ENCODE measurements around the gene MED9. TPM values are rescaled to one million over a fixed set of nuclear protein-coding genes. Genes with fewer than 3 reads are reported as not detected.
A peak's percentile ranks its signal among the peaks of the same experiment; 100 is the strongest.
"Not testable (repeated sequence)": the region's sequence is repeated elsewhere in the genome, so short reads cannot be mapped to it uniquely, and the experiment has no call there.

MED9 gene, protein sequence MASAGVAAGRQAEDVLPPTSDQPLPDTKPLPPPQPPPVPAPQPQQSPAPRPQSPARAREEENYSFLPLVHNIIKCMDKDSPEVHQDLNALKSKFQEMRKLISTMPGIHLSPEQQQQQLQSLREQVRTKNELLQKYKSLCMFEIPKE
- total RNA-seq (2014; rRNA removed; shearing (Covaris generic); ENCODE audit: low replicate concordance) = 7.0 and 13.3 TPM in 2 replicates

DNA sequence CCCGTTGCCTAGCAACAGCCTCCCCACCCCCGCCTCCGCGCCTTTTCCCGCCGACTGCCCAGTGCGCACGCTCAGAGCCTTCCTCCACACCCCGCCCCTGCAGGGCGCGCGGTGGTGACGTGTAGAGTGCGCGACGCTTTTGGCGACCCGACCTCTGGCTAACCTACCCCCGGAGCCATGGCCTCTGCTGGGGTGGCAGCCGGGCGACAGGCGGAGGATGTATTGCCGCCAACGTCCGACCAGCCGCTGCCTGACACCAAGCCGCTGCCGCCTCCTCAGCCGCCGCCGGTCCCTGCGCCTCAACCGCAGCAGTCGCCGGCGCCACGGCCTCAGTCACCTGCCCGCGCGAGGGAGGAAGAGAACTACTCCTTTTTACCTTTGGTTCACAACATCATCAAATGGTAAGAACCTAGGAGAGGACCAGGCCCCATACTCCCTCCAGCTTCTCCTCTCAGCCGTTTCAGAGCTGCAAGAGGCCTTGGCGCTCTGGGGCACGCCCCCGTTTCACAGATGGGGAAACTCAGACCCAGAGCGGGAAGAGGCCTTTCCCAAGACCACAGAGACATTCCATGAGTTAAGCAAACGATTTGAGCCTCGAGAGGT is at the start of gene MED9:
MED9 (plus strand) TSS at position 136 of the 603 bp plus-strand sequence; CDS start at position 178, 42 bp downstream.
- no peaks in the 10 kb centered on the region for H3K9me3 ChIP-seq
- no peaks in the 10 kb centered on the region for H3K27me3 ChIP-seq
- H3K36me3 ChIP-seq = no peaks in the 10 kb centered on the region; the same call in 1 of the 2 replicates
- peak within 1 kb of the TSS; percentile 92 for H3K4me3 ChIP-seq
- peak; percentile 84 for DNase-seq

DNA sequence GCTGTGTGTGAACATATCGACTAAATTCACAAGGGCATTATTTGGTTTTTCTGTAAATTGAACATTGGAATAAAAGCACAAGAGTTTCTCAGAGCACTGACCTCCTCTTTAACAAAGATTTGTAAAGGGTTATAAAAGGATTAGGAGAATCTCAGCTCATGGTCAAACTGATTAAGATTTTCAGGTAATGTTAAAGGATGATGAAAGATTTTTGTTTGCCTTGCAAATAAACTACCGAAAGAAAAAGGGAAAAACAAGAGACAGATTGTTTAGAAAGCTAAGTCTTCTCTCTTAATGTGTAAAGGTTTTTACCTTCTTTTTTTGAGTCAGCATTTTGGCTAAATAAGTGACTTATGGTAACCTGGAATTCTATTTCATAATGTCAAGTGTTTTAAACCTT is 47.6 kb upstream of the MED9 start:
- no peaks in the 10 kb centered on the region for H3K9me3 ChIP-seq
- DNase-seq = no peak
- no peaks in the 10 kb centered on the region for H3K27me3 ChIP-seq
- no peaks in the 10 kb centered on the region for H3K36me3 ChIP-seq
- no peak overlapping the region for H3K4me3 ChIP-seq

DNA sequence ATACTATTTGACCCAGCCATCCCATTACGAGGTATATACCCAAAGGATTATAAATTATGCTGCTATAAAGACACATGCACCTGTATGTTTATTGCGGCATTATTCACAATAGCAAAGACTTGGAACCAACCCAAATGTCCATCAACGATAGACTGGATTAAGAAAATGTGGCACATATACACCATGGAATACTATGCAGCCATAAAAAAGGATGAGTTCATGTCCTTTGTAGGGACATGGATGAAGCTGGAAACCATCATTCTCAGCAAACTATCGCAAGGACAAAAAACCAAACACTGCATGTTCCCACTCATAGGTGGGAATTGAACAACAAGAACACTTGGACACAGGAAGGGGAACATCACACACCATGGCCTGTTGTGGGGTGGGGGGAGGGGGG is 45.9 kb upstream of the MED9 start:
- H3K4me3 ChIP-seq, H3K9me3 ChIP-seq, DNase-seq, H3K27me3 ChIP-seq, H3K36me3 ChIP-seq: not testable (repeated sequence)

DNA sequence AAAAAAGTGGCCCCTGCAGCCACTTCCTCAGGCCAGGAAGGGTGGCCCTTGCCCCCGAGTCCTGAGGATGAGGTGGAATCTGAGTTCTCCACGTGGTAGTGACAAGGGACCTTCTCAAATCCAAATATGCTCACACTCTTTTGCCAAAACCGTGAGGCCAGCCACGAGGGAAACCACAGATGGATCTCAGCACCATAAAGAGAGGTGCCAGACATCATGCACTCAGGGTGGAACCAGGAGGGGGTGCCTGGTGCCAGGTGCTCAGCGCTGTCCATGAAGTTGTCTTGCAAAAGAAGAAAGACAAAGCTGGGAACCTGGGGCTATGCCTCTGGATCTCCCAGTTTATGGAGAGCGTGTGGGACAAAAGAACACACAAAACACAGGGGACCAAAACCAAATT is 45.2 kb upstream of the MED9 start:
- Histone ChIP-seq H3K4me3 (no peak overlapping the region), H3K27me3 (no peaks in the 10 kb centered on the region), H3K36me3 (no peaks in the 10 kb centered on the region), H3K9me3 (no peaks in the 10 kb centered on the region)
- DNase-seq = no peak

DNA sequence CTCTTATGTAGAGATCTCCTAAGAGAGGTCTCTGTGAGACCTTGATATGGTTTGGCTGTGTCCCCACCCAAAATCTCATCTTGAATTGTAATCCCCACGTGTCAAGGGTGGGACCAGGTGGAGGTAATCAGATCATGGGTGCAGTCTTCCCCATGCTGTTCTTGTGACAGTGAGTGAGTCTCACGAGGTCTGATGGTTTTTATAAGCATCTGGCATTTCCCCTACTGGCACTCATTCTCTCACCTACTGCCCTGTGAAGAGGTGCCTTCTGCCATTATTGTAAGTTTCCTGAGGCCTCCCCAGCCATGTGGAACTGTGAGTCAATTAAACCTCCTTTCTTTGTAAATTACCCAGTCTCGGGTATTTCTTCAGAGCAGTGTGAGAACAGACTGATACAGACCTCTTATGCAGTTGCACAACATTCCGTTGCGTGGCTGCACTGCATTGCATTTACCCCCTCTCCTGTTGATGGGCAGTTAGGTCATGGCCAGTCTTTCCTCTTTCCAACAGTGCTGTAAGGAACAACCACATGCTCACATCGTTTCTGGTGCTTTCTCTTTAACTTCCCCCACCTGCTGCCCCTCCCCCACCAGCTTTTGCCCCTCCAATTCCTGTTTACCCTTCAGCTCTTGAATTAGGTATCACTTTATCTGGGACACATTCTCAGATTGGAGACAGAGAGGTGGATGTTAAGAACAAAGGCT is 43.6 kb upstream of the MED9 start:
- no peak overlapping the region for H3K4me3 ChIP-seq
- H3K9me3 ChIP-seq = no peaks in the 10 kb centered on the region
- H3K27me3 ChIP-seq = no peaks in the 10 kb centered on the region
- no peaks in the 10 kb centered on the region for H3K36me3 ChIP-seq
- no peak for DNase-seq

DNA sequence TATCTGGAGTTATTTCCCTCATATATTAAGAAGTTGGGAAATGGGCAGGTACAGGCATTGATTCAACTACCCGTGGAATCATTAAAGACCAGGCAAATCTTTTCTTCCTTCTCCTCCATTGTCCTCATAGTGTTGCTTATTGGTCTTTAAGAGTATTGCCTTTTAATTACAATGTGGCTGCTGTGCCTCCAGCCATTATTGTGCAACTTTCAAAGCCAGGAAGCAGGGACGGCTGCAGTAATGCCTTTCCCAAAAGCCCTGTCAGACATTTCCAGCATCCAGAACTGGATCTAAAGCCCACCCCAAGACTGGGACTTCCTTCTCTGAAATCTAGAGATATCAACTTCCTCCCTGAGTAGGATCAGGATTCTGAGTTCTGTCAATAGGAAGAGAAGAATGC is 42.3 kb upstream of the MED9 start:
- Histone ChIP-seq H3K4me3 (no peak overlapping the region), H3K36me3 (no peaks in the 10 kb centered on the region), H3K9me3 (no peaks in the 10 kb centered on the region), H3K27me3 (no peaks in the 10 kb centered on the region)
- DNase-seq = no peak

DNA sequence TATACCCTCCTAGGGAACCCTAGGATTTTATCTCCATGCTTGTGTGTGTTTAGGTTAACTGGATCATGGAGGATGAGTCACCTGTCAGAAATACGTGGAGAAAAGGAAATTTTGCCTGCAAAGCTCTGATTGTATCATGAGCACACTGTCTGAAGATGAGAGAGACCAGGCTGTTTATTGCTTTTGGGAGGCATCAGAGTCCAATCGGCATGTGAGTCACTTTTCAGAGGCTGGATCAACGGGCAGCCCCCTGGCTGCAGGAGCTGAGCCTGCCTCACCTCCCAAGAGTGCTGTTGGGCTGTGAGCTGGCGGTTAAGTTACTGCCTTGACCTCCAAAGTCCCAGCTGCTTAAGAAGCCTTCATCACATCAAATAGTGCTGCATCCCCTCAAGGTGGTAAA is 41.5 kb upstream of the MED9 start:
- Histone ChIP-seq H3K4me3 (no peak overlapping the region), H3K27me3 (no peaks in the 10 kb centered on the region), H3K9me3 (no peaks in the 10 kb centered on the region), H3K36me3 (no peaks in the 10 kb centered on the region)
- peak; percentile 90 for DNase-seq

DNA sequence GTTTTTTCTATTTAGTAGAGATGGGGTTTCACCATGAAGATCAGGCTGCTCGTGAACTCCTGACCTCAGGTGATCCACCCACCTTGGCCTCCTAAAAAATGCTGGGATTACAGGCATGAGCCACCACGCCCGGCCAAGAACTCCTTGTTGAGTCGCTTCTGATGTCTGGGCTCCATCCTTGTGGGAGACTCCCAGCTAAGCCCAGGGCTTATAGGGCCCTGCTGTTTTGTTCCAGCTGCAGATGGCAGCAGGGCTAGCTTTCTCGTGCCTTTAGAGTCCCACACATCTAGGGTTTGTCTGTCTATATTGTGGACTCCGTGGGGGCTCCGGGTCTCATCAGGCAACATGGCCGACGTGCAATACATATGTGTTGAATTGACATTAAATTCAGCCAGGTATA is 39.3 kb upstream of the MED9 start:
- H3K27me3 ChIP-seq = no peaks in the 10 kb centered on the region

DNA sequence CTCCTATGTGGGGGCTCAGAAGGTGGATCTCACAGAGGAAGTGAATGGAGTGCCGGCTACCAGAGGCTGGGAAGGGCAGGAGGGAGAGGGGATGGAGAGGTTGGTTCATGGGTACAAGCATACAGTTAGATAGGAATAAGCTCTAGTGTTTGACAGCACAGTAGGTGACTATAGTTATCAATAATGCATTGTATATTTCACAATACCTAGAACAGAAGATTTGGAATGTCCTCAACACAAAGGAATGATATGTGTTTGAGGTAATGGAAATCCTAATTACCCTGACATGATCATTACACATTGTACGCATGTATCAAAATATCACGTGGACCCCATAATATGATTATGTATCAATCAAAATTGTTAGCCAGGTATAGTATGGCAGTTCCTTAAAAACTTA is 38.9 kb upstream of the MED9 start:
- no peak overlapping the region for H3K4me3 ChIP-seq
- no peaks in the 10 kb centered on the region for H3K9me3 ChIP-seq
- no peaks in the 10 kb centered on the region for H3K27me3 ChIP-seq
- no peak for DNase-seq
- H3K36me3 ChIP-seq = no peaks in the 10 kb centered on the region

More for the DNA sequence above, 39.3 kb upstream of the MED9 start:
- no peak overlapping the region for H3K4me3 ChIP-seq
- peak; percentile 15 for DNase-seq
- H3K9me3 ChIP-seq = no peaks in the 10 kb centered on the region
- H3K36me3 ChIP-seq = no peaks in the 10 kb centered on the region

DNA sequence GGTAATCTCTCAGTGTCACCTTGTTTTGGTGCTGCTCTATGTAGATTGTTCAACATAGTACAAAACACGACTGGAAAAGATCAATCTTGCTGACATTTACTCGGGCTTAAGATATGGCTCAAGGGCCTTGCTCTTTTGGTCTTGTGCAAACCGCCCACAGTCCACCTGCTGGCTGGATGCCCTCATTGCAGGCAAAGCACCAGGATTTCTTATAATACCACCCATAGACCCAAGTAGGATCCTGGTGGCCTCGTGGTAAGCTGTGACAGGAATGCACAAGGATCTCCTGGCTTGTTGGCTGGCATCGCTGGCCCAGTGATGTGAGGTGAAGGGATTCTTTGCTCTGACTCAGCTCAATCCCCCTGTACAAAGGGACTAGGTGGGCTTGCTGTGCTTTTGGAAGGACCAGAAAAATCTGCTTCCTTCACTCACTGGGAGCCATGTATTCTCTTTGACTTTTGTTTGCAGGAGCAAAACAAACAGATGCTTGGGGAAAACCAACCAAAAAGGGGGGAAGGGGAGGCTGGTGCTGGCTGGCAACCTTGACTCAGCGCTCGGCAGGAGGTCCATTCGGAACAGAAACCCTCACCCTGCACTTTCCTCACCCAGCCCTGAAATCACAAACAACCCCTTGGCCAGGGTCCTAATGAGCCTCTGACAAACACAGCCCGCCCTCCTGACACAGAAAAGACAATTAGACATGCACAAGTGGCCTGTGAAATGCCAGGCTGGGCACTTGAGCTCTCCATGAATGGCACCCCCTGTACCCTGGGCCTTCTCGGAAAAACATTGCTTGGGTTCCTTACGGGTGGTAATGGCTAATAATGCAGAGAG is 36.6 kb upstream of the MED9 start:
- Histone ChIP-seq H3K27me3 (no peaks in the 10 kb centered on the region), H3K9me3 (no peaks in the 10 kb centered on the region), H3K4me3 (no peak overlapping the region), H3K36me3 (no peaks in the 10 kb centered on the region)
- DNase-seq = no peak

DNA sequence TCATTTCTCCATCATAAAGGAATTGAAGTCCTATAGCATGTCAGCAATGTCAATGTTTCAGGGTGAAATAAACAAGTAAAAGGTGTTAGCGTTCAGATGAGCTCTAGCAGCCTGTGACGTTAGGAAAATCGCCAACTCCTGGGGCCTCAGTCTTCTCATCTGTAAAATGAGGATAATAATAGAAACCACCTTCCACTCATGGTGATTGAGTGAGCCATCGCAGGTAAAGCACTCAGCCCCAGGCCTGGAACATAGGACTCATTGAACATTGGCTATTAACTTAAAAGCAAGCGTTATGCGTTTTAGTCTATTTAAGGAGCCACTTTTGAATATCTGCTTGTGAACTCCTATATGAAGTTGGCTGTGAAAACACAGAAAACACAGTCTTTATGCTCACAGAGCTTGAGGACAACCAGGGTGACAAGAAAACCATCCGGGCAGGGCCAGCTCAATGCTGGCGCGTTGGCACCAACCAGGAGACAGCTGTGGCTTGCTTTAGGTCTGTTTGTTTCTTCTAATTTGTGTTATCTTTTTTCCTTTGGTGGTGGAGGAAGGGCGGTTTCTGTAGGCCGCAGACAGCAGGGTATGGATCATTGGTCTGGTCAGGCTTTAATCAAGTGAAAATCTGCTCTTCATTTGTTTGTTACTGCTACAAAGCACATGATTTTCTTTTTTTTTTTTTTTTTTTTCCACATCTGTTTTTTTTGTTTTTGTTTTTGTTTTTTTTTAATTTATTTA is 35.7 kb upstream of the MED9 start:
- no peaks in the 10 kb centered on the region for H3K36me3 ChIP-seq
- no peaks in the 10 kb centered on the region for H3K27me3 ChIP-seq
- no peak overlapping the region for H3K4me3 ChIP-seq
- no peaks in the 10 kb centered on the region for H3K9me3 ChIP-seq
- DNase-seq = no peak

DNA sequence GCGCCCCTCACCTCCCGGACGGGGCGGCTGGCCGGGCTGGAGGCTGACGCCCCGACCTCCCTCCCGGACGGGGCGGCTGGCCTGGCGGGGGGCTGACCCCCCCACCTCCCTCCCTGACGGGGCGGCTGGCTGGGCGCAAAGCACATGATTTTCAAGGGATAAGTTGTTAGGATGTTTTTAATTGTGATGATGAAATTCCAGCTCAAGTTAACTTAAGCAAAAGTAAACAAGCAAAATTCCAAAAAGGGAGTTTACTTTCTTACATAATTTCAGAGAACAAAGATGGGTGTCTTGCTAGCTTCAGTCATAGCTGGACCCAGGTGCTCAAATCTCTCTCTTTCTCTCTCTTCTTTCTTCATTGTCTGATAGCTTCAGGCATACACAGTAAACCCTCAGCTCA is 33.6 kb upstream of the MED9 start:
- H3K36me3 ChIP-seq = no peaks in the 10 kb centered on the region
- no peak overlapping the region for H3K4me3 ChIP-seq
- H3K27me3 ChIP-seq = no peaks in the 10 kb centered on the region
- DNase-seq = no peak
- H3K9me3 ChIP-seq = no peaks in the 10 kb centered on the region

DNA sequence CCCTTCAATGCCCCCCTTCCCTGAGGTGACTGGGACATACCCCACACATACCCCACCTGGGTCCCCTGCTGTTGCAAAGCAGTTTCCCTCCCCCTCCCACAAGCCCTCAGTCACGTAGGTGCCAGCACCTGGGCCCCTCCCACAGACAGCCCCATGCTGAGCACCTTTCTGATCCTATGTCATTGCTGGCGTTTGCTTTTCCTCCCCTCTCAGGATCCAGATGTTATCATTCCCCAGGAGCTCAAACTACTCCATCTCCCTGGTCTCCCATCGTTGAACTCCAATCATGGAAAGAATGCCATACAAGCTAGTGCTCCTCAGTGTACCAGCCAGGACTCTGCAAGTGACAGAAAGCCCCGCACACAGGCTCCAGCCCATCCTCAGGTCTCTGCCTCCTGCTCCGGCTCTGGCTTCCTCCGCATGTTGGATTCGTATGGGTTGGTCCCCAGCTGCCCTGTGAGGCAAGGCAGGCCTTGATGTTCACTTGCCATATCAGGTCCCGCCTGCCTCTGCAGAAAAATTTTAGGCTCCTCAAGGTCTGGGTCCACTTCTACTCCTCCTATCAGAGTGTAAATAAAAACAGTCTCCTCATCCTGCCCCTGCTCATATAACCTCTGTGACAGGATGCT is 31.4 kb upstream of the MED9 start:
- H3K36me3 ChIP-seq = no peaks in the 10 kb centered on the region
- no peaks in the 10 kb centered on the region for H3K27me3 ChIP-seq
- DNase-seq = no peak
- no peak overlapping the region for H3K4me3 ChIP-seq
- H3K9me3 ChIP-seq = no peaks in the 10 kb centered on the region

DNA sequence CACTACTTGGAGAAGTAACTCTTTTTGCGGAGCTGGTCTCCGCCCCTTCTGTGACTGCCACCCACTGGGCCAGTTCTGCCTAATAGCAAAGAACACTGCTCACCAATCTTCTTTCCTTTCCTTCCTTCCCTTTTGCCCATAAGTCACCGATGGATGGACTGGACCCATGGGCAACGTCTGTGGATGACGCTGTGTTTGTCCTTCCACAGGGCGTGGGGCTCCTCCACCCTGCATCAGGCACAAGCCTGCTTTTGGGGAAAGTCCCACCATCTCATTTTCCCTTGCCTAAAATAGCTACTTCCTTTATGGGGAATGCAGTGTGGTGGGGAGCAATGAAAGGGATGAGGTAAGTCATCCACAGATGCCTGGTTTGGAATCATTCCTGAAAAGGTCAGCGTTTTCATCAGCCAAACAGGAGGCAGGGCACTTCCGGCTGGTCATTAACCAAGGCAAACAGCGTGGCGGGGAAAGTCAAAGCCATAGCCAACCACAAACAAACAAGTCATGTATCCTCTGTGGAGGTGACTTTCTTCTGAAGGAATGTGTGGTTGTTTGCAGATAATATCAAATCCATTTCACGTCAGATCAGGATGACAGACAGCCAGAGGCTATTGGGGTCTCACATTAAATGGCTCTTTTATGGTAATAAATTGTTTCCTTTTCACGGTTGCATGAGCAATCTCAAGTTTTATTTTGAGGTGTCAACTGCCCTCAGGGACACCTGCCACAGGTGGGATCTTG is 30.7 kb upstream of the MED9 start:
- Histone ChIP-seq H3K27me3 (no peaks in the 10 kb centered on the region), H3K9me3 (no peaks in the 10 kb centered on the region), H3K36me3 (no peaks in the 10 kb centered on the region), H3K4me3 (no peak overlapping the region)
- DNase-seq = peak; percentile 77

DNA sequence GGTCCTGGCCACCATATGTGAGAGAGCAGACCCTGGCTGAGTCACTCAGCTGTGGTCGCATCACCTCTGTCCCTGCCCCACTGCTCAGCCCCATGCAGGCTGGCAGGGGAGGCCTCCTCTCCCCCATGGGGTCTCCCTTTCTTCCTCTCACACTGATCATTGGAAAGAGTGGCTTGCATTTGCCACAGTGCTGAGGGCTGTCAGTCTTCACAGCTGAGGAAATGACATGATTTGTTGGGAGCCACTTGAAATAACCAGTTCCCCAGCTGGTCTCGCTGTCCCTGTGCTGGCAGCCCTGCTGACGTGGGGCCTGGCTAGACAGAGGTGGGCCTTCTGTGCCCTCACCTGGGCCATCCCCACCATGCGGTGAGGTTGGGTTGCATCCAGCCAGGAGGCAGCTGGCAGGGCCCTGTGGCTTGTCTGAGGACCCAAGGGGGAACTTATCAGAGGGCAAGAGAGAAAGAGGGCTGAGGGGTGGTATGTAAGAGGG is 30.1 kb upstream of the MED9 start:
- Histone ChIP-seq H3K36me3 (no peaks in the 10 kb centered on the region), H3K9me3 (no peaks in the 10 kb centered on the region), H3K27me3 (no peaks in the 10 kb centered on the region), H3K4me3 (no peak overlapping the region)
- no peak for DNase-seq

Data from MG63 (cell line).